SU-DHL-6 (cell line): ENCODE results near the gene DEDD.

ENCODE experiments used
- H2AFZ ChIP-seq: fragments of 200-600 bp; sonication (generic); 2 replicates; pipeline ENCODE4 v1.6.1; 2014; ENCODE audit warnings: low read depth, mild to moderate bottlenecking, moderate library complexity, mixed read lengths, antibody characterized with exemption, low read length; ENCODE audit not compliant: severe bottlenecking
- H3F3A ChIP-seq: fragments of 200-600 bp; shearing (Covaris generic); 2 replicates; pipeline ENCODE4 v1.6.0; 2016; ENCODE audit warnings: antibody characterized with exemption, mild to moderate bottlenecking; ENCODE audit not compliant: insufficient read depth
- H3K27ac ChIP-seq: fragments of 200-600 bp; sonication (generic); 2 replicates; pipeline ENCODE4 v1.5.1; 2016; ENCODE audit warnings: low read depth, mild to moderate bottlenecking, low read length, moderate library complexity, mixed read lengths
- H3K27me3 ChIP-seq: fragments of 200-600 bp; sonication (generic), shearing (Covaris generic); 2 replicates; pipeline ENCODE4 v1.6.0; 2014; ENCODE audit warnings: mild to moderate bottlenecking, low read length
- H3K36me3 ChIP-seq: fragments of 200-600 bp; sonication (generic); 2 replicates; pipeline ENCODE4 v1.6.1; 2014; ENCODE audit warnings: mild to moderate bottlenecking, low read length, mixed read lengths
- H3K4me2 ChIP-seq: fragments of 300-600, 200-600 bp; shearing (Covaris generic), sonication (generic); 2 replicates; pipeline ENCODE4 v1.6.0; 2014; ENCODE audit warnings: low read length, low read depth, mild to moderate bottlenecking; ENCODE audit not compliant: poor library complexity, severe bottlenecking
- H3K4me3 ChIP-seq: fragments of 200-600 bp; sonication (generic); 2 replicates; pipeline ENCODE4 v1.5.1; 2014; ENCODE audit warnings: antibody characterized with exemption, low read length, mild to moderate bottlenecking, mixed read lengths; ENCODE audit not compliant: insufficient read depth, poor library complexity, severe bottlenecking
- H3K79me2 ChIP-seq: fragments of 200-600 bp; sonication (generic); 2 replicates; pipeline ENCODE4 v1.6.1; 2014; ENCODE audit warnings: mild to moderate bottlenecking, low read length, moderate library complexity; ENCODE audit not compliant: insufficient read depth
- H3K9ac ChIP-seq: fragments of 200-600 bp; sonication (generic); 2 replicates; pipeline ENCODE4 v1.7.0; 2014; ENCODE audit warnings: mild to moderate bottlenecking, low read length
- H3K9me2 ChIP-seq: fragments of 200-600 bp; sonication (generic); replicated peaks from 2 replicates; pipeline ENCODE4 v1.6.1; 2014; ENCODE audit warnings: low read length; ENCODE audit not compliant: insufficient read depth
- H3K9me3 ChIP-seq: fragments of 200-600 bp; sonication (generic); 2 replicates; pipeline ENCODE4 v1.6.1; 2014; ENCODE audit warnings: low read length, mixed read lengths; ENCODE audit not compliant: insufficient read depth
- H4K20me1 ChIP-seq: fragments of 200-600 bp; sonication (generic); 2 replicates; pipeline ENCODE4 v1.6.1; 2014; ENCODE audit warnings: low read depth, mild to moderate bottlenecking, antibody characterized with exemption, low read length, moderate library complexity, mixed read lengths
- CTCF ChIP-seq: fragments of 200-600 bp; sonication (generic); IDR thresholded peaks from one replicate; pipeline ENCODE4 v1.5.1; 2017; ENCODE audit warnings: antibody characterized with exemption, mild to moderate bottlenecking, low read length, moderate library complexity; ENCODE audit not compliant: insufficient read depth, poor library complexity, severe bottlenecking
- EZH2phosphoT487 ChIP-seq: fragments of 200-600 bp; sonication (generic), shearing (Covaris generic); conservative IDR thresholded peaks from 2 replicates; pipeline ENCODE4 v1.6.1; 2018; ENCODE audit warnings: mild to moderate bottlenecking, antibody characterized with exemption, low read length, moderate library complexity, mixed read lengths

Gene DEDD

GRCh38 chr1:161133220-161133740 is 813 bp upstream of the DEDD start:
- Histone ChIP-seq H2AFZ (peak overlapping the region; percentile 90), H3F3A (peaks cover 25% of the 10 kb centered on the region), H4K20me1 (no peaks in the 10 kb centered on the region), H3K79me2 (peaks cover 19% of the 10 kb centered on the region), H3K27me3 (no peaks in the 10 kb centered on the region), H3K4me2 (peak overlapping the region; percentile 92), H3K9ac (peak overlapping the region; percentile 83), H3K9me3 (no peaks in the 10 kb centered on the region), H3K27ac (peak overlapping the region; percentile 64), H3K9me2 (no peaks in the 10 kb centered on the region), H3K36me3 (no peaks in the 10 kb centered on the region), H3K4me3 (peak overlapping the region; percentile 92)
- TF ChIP-seq EZH2phosphoT487, result no peak
- no peak for TF ChIP-seq CTCF

- H3K9me3 ChIP-seq, result no peaks in the 10 kb centered on the region
- H4K20me1 ChIP-seq, result no peaks in the 10 kb centered on the region
- no peaks in the 10 kb centered on the region for H3K9me2 ChIP-seq
- TF ChIP-seq EZH2phosphoT487, result no peak
- no peak for TF ChIP-seq CTCF
- H2AFZ ChIP-seq, result peak overlapping the region; percentile 90
- H3K36me3 ChIP-seq, result no peaks in the 10 kb centered on the region; the same call in 1 of the 2 replicates
- peak overlapping the region; percentile 92 for H3K4me2 ChIP-seq
- H3K27me3 ChIP-seq, result no peaks in the 10 kb centered on the region
- H3F3A ChIP-seq, result peaks cover 20% of the 10 kb centered on the region
- H3K9ac ChIP-seq, result peak overlapping the region; percentile 83
- H3K4me3 ChIP-seq, result peak overlapping the region; percentile 92
- peak overlapping the region; percentile 64 for H3K27ac ChIP-seq
- H3K79me2 ChIP-seq, result peaks cover 23% of the 10 kb centered on the region
Measured at GRCh38 chr1:161131523-161132409, 701 bp downstream of the DEDD start.

- Histone ChIP-seq H3F3A (peaks cover 20% of the 10 kb centered on the region), H3K36me3 (no peaks in the 10 kb centered on the region; the same call in 1 of the 2 replicates), H2AFZ (no peak overlapping the region), H3K9me3 (no peaks in the 10 kb centered on the region), H3K4me2 (no peak overlapping the region), H3K9me2 (no peaks in the 10 kb centered on the region), H3K79me2 (peaks cover 23% of the 10 kb centered on the region), H4K20me1 (no peaks in the 10 kb centered on the region), H3K27me3 (no peaks in the 10 kb centered on the region), H3K4me3 (no peak overlapping the region), H3K27ac (no peak overlapping the region), H3K9ac (no peak overlapping the region)
- TF ChIP-seq EZH2phosphoT487 (no peak), CTCF (no peak)
Measured at GRCh38 chr1:161130266-161130665, 2.2 kb downstream of the DEDD start.
